Ammon's horn (tissue), 1 donor: ENCODE measurements around the gene UAP1L1.
A peak's percentile ranks its signal among the peaks of the same experiment; 100 is the strongest.
"Not testable (repeated sequence)": the region's sequence is repeated elsewhere in the genome, so short reads cannot be mapped to it uniquely, and the experiment has no call there.

Experiments
- DNase-seq: peaks from one replicate; pipeline ENCODE4 v3.0.0-alpha.2; 2016; ENCODE audit warnings: low spot score

UAP1L1 gene

GRCh38 chr9:137114613-137115393, 37.5 kb downstream of the UAP1L1 start, which contains the start of gene DPP7:
TSS of gene DPP7 (minus strand) at chr9:137114733. CDS start at chr9:137114713, 20 bp downstream.
- peak; percentile 85 for DNase-seq

GRCh38 chr9:137115394-137116026, 38.2 kb downstream of the UAP1L1 start:
- DNase-seq, result no peak

GRCh38 chr9:137116027-137116507, 38.8 kb downstream of the UAP1L1 start:
- DNase-seq, result no peak

- no peak for DNase-seq
Observed at GRCh38 chr9:137116728-137117127, 39.4 kb downstream of the UAP1L1 start.

- DNase-seq, result no peak
Observed at GRCh38 chr9:137117269-137117731, 40.0 kb downstream of the UAP1L1 start.

- DNase-seq, result not testable (repeated sequence)
Observed at GRCh38 chr9:137118092-137118603, 40.8 kb downstream of the UAP1L1 start.

GRCh38 chr9:137121927-137122795, 44.8 kb downstream of the UAP1L1 start:
- not testable (repeated sequence) for DNase-seq

- DNase-seq, result not testable (repeated sequence)
Observed at GRCh38 chr9:137122796-137123467, 45.6 kb downstream of the UAP1L1 start.

GRCh38 chr9:137123468-137123837, 46.1 kb downstream of the UAP1L1 start:
- DNase-seq, result no peak

GRCh38 chr9:137123952-137124462, 46.7 kb downstream of the UAP1L1 start:
- DNase-seq, result not testable (repeated sequence)

GRCh38 chr9:137126786-137127185, 49.5 kb downstream of the UAP1L1 start:
- no peak for DNase-seq

GRCh38 chr9:137127301-137128157, 50.2 kb downstream of the UAP1L1 start:
- no peak for DNase-seq

- DNase-seq, result no peak
Observed at GRCh38 chr9:137128158-137128861, 51.0 kb downstream of the UAP1L1 start.

GRCh38 chr9:137128862-137129455, 51.6 kb downstream of the UAP1L1 start:
- no peak for DNase-seq

- peak; percentile 93 for DNase-seq
Observed at GRCh38 chr9:137129456-137130175, 52.3 kb downstream of the UAP1L1 start.

- DNase-seq, result no peak
Observed at GRCh38 chr9:137130176-137130755, 52.9 kb downstream of the UAP1L1 start.
